HepG2 (cell line): ENCODE results near the gene NTN5. TPM values are rescaled to one million over a fixed set of nuclear protein-coding genes. Genes with fewer than 3 reads are reported as not detected.

Source experiments
- CHD2 ChIP-seq: IDR thresholded peaks from 2 replicates; pipeline ENCODE4 v1.6.1; 2011; ENCODE audit warnings: low read depth, low read length, improper control_type of control experiment
- CTCF ChIP-seq: sonication (generic); formaldehyde crosslinking; IDR thresholded peaks from 2 replicates; pipeline ENCODE4 v1.5.0; 2020; ENCODE audit warnings: mild to moderate bottlenecking, missing genetic modification reagents, moderate library complexity
- HCFC1 ChIP-seq: fragments of 150-350 bp; IDR thresholded peaks from 2 replicates; pipeline ENCODE4 v1.6.1; 2014; ENCODE audit warnings: low read depth, low read length
- HOXA5 ChIP-seq: sonication (generic); formaldehyde crosslinking; IDR thresholded peaks from 2 replicates; pipeline ENCODE4 v1.4.0; 2020; ENCODE audit warnings: missing genetic modification reagents
- TAF1 ChIP-seq: sonication (generic); formaldehyde crosslinking; IDR thresholded peaks from 2 replicates; pipeline ENCODE4 v1.4.0; 2020; ENCODE audit warnings: missing genetic modification reagents
- TEAD3 ChIP-seq: optimal IDR thresholded peaks from 2 replicates; pipeline ENCODE3; 2016; ENCODE audit warnings: borderline replicate concordance
- ZEB1 ChIP-seq: IDR thresholded peaks from 2 replicates; pipeline ENCODE4 v1.6.1; 2012; ENCODE audit warnings: mild to moderate bottlenecking, low read depth, inconsistent platforms; ENCODE audit not compliant: insufficient replicate concordance
- ZFP90 ChIP-seq: sonication (generic); formaldehyde crosslinking; IDR thresholded peaks from 2 replicates; pipeline ENCODE4 v1.8.0; 2022; ENCODE audit warnings: missing genetic modification reagents, mild to moderate bottlenecking, inconsistent platforms, borderline replicate concordance
- ZNF264 ChIP-seq: sonication (generic); formaldehyde crosslinking; IDR thresholded peaks from 2 replicates; pipeline ENCODE4 v1.4.0; 2020; ENCODE audit warnings: missing genetic modification reagents
- ZNF318 ChIP-seq: sonication (generic); formaldehyde crosslinking; IDR thresholded peaks from 2 replicates; pipeline ENCODE4 v1.4.0; 2020; ENCODE audit warnings: mild to moderate bottlenecking, missing genetic modification reagents
- ZNF678 ChIP-seq: sonication (generic); formaldehyde crosslinking; IDR thresholded peaks from 2 replicates; pipeline ENCODE4 v1.4.0; 2020; ENCODE audit warnings: mild to moderate bottlenecking, missing genetic modification reagents
- ZNF740 ChIP-seq: sonication (generic); formaldehyde crosslinking; IDR thresholded peaks from 2 replicates; pipeline ENCODE4 v1.4.0; 2020; ENCODE audit warnings: missing genetic modification reagents
- polyA plus RNA-seq, 8 experiments: library from polyadenylated mRNA; depleted of rRNA in 3 of 8; stranded (reverse) in 7 of 8; unstranded in 1 of 8; fragments of >200 nt; fragmentation: Illumina TruSeq in 4 of 8; extraction: Trizol in 4 of 8; gene quantifications; 2 replicates each; pipeline versions ENCODE4 v1.2.1 to v1.2.3, GENCODE V29; 2011 to 2016; ENCODE audit warnings: low read depth in 4 of 8, missing spikeins in 1 of 8, mixed read lengths in 1 of 8; ENCODE audit not compliant: insufficient read depth in 1 of 8
- total RNA-seq, 5 experiments: library from RNA; depleted of rRNA; stranded (reverse); fragments of >200 nt; fragmentation: Illumina TruSeq; extraction: Trizol; gene quantifications; 2 replicates each; pipeline ENCODE4 v1.2.3, GENCODE V29; 2016; ENCODE audit warnings: low read depth in 1 of 5
- TF ChIP-seq, protein P1 (sequence below), 2 experiments: IDR thresholded peaks; 2 replicates each; pipeline ENCODE4 v1.6.1; 2011 to 2012; ENCODE audit warnings: low read length in 2 of 2, borderline replicate concordance in 1 of 2, low read depth in 1 of 2, mild to moderate bottlenecking in 1 of 2, moderate library complexity in 1 of 2

Gene NTN5
- total and polyA plus RNA-seq, 2 of the 13 experiments (the other 11 are each of a cell fraction or from before 2014, with no cell fraction given): 0.05 TPM; not detected in 1

DNA sequence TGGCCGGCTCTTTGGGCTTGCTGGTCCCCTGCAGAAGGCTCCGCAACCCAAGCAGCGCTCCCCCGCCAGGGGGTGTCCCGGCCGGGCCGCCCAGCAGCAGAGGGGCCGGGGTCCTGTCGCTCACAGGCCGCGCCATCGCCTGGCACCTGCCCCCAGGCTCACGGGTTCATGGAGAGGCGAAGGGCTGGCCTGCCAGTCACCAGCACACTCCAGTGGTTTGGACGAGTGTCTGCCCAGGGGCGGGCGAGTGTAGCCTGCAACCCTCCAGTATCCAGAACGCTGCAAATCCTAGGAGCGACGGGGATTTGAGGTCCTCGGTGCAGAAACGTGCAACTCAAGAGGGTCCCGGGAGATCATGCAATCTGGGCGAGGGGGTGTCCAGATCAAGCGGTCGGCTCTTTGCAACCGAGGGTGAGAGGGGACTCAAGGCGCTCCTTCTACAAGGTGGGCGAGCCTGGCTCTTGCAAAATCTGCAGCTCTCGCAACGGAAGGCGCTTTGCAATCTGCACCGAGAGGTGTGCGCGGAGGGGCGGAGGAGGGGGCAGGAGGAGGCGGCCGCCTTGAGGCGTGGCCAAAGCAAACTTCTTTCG, 35.9 kb downstream of the NTN5 start, which contains the start of gene DBP (continued):
- TF ChIP-seq CTCF (CRISPR knock-in tag) (peak; percentile 42), CHD2 (0 out of 2 replicates have a peak, but pooled peaks have one; percentile 5), HCFC1 (no peak), TEAD3 (CRISPR knock-in tag) (no peak), ZNF678 (CRISPR knock-in tag) (0 out of 2 replicates have a peak, but pooled peaks have one; percentile 2), ZNF740 (CRISPR knock-in tag) (0 out of 2 replicates have a peak, but pooled peaks have one; percentile 20), ZFP90 (CRISPR knock-in tag) (peak; percentile 27; the same call in 1 of the 2 replicates), HOXA5 (CRISPR knock-in tag) (peak; percentile 4; the same call in 1 of the 2 replicates), ZNF318 (0 out of 2 replicates have a peak, but pooled peaks have one; percentile 38), ZEB1 (peak; percentile 13), TAF1 (CRISPR knock-in tag) (no peak), ZNF264 (CRISPR knock-in tag) (0 out of 2 replicates have a peak, but pooled peaks have one; percentile 4)
- TF ChIP-seq, protein P1, sequence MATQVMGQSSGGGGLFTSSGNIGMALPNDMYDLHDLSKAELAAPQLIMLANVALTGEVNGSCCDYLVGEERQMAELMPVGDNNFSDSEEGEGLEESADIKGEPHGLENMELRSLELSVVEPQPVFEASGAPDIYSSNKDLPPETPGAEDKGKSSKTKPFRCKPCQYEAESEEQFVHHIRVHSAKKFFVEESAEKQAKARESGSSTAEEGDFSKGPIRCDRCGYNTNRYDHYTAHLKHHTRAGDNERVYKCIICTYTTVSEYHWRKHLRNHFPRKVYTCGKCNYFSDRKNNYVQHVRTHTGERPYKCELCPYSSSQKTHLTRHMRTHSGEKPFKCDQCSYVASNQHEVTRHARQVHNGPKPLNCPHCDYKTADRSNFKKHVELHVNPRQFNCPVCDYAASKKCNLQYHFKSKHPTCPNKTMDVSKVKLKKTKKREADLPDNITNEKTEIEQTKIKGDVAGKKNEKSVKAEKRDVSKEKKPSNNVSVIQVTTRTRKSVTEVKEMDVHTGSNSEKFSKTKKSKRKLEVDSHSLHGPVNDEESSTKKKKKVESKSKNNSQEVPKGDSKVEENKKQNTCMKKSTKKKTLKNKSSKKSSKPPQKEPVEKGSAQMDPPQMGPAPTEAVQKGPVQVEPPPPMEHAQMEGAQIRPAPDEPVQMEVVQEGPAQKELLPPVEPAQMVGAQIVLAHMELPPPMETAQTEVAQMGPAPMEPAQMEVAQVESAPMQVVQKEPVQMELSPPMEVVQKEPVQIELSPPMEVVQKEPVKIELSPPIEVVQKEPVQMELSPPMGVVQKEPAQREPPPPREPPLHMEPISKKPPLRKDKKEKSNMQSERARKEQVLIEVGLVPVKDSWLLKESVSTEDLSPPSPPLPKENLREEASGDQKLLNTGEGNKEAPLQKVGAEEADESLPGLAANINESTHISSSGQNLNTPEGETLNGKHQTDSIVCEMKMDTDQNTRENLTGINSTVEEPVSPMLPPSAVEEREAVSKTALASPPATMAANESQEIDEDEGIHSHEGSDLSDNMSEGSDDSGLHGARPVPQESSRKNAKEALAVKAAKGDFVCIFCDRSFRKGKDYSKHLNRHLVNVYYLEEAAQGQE (IDR thresholded peaks at IDR 0.05; ENCODE audit: borderline replicate concordance in 1 of 2, low read depth in 1 of 2, low read length in 2 of 2): no peak
